Neural progenitor cell (in vitro differentiated cells): Measurements from ENCODE around the gene HYAL3. TPM values are rescaled to one million over a fixed set of nuclear protein-coding genes. Genes with fewer than 3 reads are reported as not detected.

Experiments
- DNase-seq: peaks from one replicate; pipeline ENCODE4 v3.0.0-alpha.2; 2016; ENCODE audit warnings: low spot score
- H2AFZ ChIP-seq: fragments of 200-600 bp; sonication (generic); replicated peaks from 2 replicates; pipeline ENCODE4 v1.6.1; 2016; ENCODE audit warnings: antibody characterized with exemption
- H3F3A ChIP-seq: fragments of 200-600 bp; sonication (generic); 2 replicates; pipeline ENCODE4 v1.6.1; 2016; ENCODE audit warnings: antibody characterized with exemption, low read depth
- H3K27ac ChIP-seq: fragments of 200-600 bp; sonication (generic); 2 replicates; pipeline ENCODE4 v1.5.1; 2016; ENCODE audit warnings: mild to moderate bottlenecking
- H3K27me3 ChIP-seq: fragments of 200-600 bp; sonication (generic); 2 replicates; pipeline ENCODE4 v1.6.1; 2016; ENCODE audit warnings: mild to moderate bottlenecking, moderate library complexity
- H3K36me3 ChIP-seq: fragments of 200-600 bp; sonication (generic); 2 replicates; pipeline ENCODE4 v1.5.1; 2016
- H3K4me1 ChIP-seq: fragments of 200-600 bp; sonication (generic); 2 replicates; pipeline ENCODE4 v1.6.1; 2016; ENCODE audit warnings: mixed run types
- H3K4me2 ChIP-seq: fragments of 200-600 bp; sonication (generic); 2 replicates; pipeline ENCODE4 v1.6.1; 2016
- H3K4me3 ChIP-seq: fragments of 200-600 bp; sonication (generic); 2 replicates; pipeline ENCODE4 v1.5.1; 2016
- H3K79me2 ChIP-seq: fragments of 200-600 bp; sonication (generic); 2 replicates; pipeline ENCODE4 v1.6.1; 2016; ENCODE audit warnings: low read depth
- H3K9ac ChIP-seq: fragments of 200-600 bp; sonication (generic); 2 replicates; pipeline ENCODE4 v1.6.1; 2016
- H3K9me3 ChIP-seq: fragments of 200-600 bp; sonication (generic); 2 replicates; pipeline ENCODE4 v1.5.1; 2016; ENCODE audit warnings: low read depth
- H4K20me1 ChIP-seq: fragments of 200-600 bp; sonication (generic); 2 replicates; pipeline ENCODE4 v1.6.1; 2016; ENCODE audit warnings: low read depth
- H3K27ac Mint-ChIP-seq: 3 replicates; pipeline ENCODE4 v1.8.0; 2021; ENCODE audit warnings: mixed read lengths
- H3K27me3 Mint-ChIP-seq: 2 replicates; pipeline ENCODE4 v1.8.0; 2022; ENCODE audit warnings: low read depth, mild to moderate bottlenecking, inconsistent platforms, moderate library complexity, mixed read lengths; ENCODE audit not compliant: insufficient read depth
- H3K36me3 Mint-ChIP-seq: 3 replicates; pipeline ENCODE4 v1.8.0; 2021; ENCODE audit warnings: mixed read lengths
- H3K4me1 Mint-ChIP-seq: 3 replicates; pipeline ENCODE4 v1.8.0; 2021; ENCODE audit warnings: mixed read lengths
- H3K4me3 Mint-ChIP-seq: 3 replicates; pipeline ENCODE4 v1.8.0; 2021; ENCODE audit warnings: mild to moderate bottlenecking, moderate library complexity, mixed read lengths
- H3K9me3 Mint-ChIP-seq: 3 replicates; pipeline ENCODE4 v1.8.0; 2020; ENCODE audit warnings: mixed read lengths
- CTCF ChIP-seq: fragments of 200-600 bp; sonication (generic); IDR thresholded peaks from 2 replicates; pipeline ENCODE4 v1.5.1; 2017; ENCODE audit warnings: antibody characterized with exemption, mild to moderate bottlenecking
- EZH2 ChIP-seq: fragments of 200-600 bp; sonication (generic); IDR thresholded peaks from 2 replicates; pipeline ENCODE4 v1.6.1; 2017; ENCODE audit warnings: antibody characterized with exemption, mild to moderate bottlenecking, moderate library complexity
- EZH2phosphoT487 ChIP-seq: fragments of 200-600 bp; sonication (generic); IDR thresholded peaks from 2 replicates; pipeline ENCODE4 v1.6.1; 2017; ENCODE audit warnings: antibody characterized with exemption
- total RNA-seq: library from RNA; depleted of rRNA; stranded (reverse); fragments of >200 nt; gene quantifications from 2 replicates; pipeline ENCODE4 v1.2.3, GENCODE V29; 2015; ENCODE audit warnings: low replicate concordance

Gene HYAL3
- total RNA-seq, 1 donor from 2014 or later = 2.2 TPM

GRCh38 chr3:50304601-50305000 lies 5.4 kb upstream of the HYAL3 start:
- H3K36me3 ChIP-seq = no peaks in the 10 kb centered on the region
- TF ChIP-seq CTCF (no peak), EZH2phosphoT487 (no peak), EZH2 (no peak)
- H3K9ac ChIP-seq = no peak overlapping the region
- H3K9me3 ChIP-seq = peaks cover 20% of the 10 kb centered on the region
- H3K4me3 ChIP-seq = no peak overlapping the region
- peaks cover 25% of the 10 kb centered on the region for H3K9me3 Mint-ChIP-seq
- H3K27ac ChIP-seq = no peak overlapping the region
- H3K27ac Mint-ChIP-seq = no peak overlapping the region
- no peak overlapping the region for H3K4me3 Mint-ChIP-seq
- H3K4me1 Mint-ChIP-seq = peaks cover 16% of the 10 kb centered on the region
- peaks cover 8% of the 10 kb centered on the region for H3K4me1 ChIP-seq
- no peaks in the 10 kb centered on the region for H4K20me1 ChIP-seq
- no peaks in the 10 kb centered on the region for H3K27me3 ChIP-seq
- no peak overlapping the region for H3K4me2 ChIP-seq
- H2AFZ ChIP-seq = no peak overlapping the region
- H3K27me3 Mint-ChIP-seq = peaks cover 10% of the 10 kb centered on the region
- peaks cover 5% of the 10 kb centered on the region for H3K36me3 Mint-ChIP-seq
- DNase-seq = peak; percentile 1
- no peaks in the 10 kb centered on the region for H3K79me2 ChIP-seq
- peaks cover 10% of the 10 kb centered on the region for H3F3A ChIP-seq

GRCh38 chr3:50303013-50303815 lies 4.0 kb upstream of the HYAL3 start, which contains the start of gene HYAL1:
Gene HYAL1, minus strand, starts transcription at chr3:50303574. Its CDS starts 618 bp downstream, at chr3:50302956.
- Histone ChIP-seq H3K36me3 (no peaks in the 10 kb centered on the region), H4K20me1 (peaks cover 6% of the 10 kb centered on the region), H3K4me1 (peaks cover 13% of the 10 kb centered on the region), H3K27me3 (no peaks in the 10 kb centered on the region), H3F3A (peaks cover 5% of the 10 kb centered on the region), H2AFZ (no peak within 1 kb of the TSS), H3K4me3 (no peak within 1 kb of the TSS), H3K9ac (no peak within 1 kb of the TSS), H3K4me2 (no peak within 1 kb of the TSS), H3K27ac (peak within 1 kb of the TSS; percentile 37), H3K9me3 (peaks cover 8% of the 10 kb centered on the region), H3K79me2 (no peaks in the 10 kb centered on the region)
- peaks cover 22% of the 10 kb centered on the region for H3K4me1 Mint-ChIP-seq
- peaks cover 10% of the 10 kb centered on the region for H3K27me3 Mint-ChIP-seq
- H3K9me3 Mint-ChIP-seq = peaks cover 14% of the 10 kb centered on the region
- H3K4me3 Mint-ChIP-seq = no peak within 1 kb of the TSS
- H3K36me3 Mint-ChIP-seq = peaks cover 3% of the 10 kb centered on the region
- H3K27ac Mint-ChIP-seq = no peak within 1 kb of the TSS
- TF ChIP-seq CTCF (peak; percentile 17), EZH2 (no peak)
- DNase-seq = peak; percentile 69

- Histone ChIP-seq H3K4me1 (peaks cover 13% of the 10 kb centered on the region), H3F3A (peaks cover 5% of the 10 kb centered on the region), H3K36me3 (no peaks in the 10 kb centered on the region), H3K27ac (no peak overlapping the region), H3K9me3 (peaks cover 3% of the 10 kb centered on the region), H4K20me1 (peaks cover 6% of the 10 kb centered on the region), H3K9ac (no peak overlapping the region), H3K79me2 (no peaks in the 10 kb centered on the region), H3K4me3 (no peak overlapping the region), H3K4me2 (no peak overlapping the region), H3K27me3 (no peaks in the 10 kb centered on the region), H2AFZ (no peak overlapping the region)
- TF ChIP-seq CTCF (no peak), EZH2 (no peak), EZH2phosphoT487 (no peak)
- H3K36me3 Mint-ChIP-seq = peaks cover 3% of the 10 kb centered on the region
- no peak overlapping the region for H3K27ac Mint-ChIP-seq
- peaks cover 10% of the 10 kb centered on the region for H3K27me3 Mint-ChIP-seq
- peaks cover 14% of the 10 kb centered on the region for H3K9me3 Mint-ChIP-seq
- DNase-seq = peak; percentile 1
- H3K4me3 Mint-ChIP-seq = no peak overlapping the region
- H3K4me1 Mint-ChIP-seq = peaks cover 25% of the 10 kb centered on the region
Observed at GRCh38 chr3:50302095-50303012, 3.1 kb upstream of the HYAL3 start.
